GM21381 (cell line): ENCODE data around the gene GFRA1.

Experiments used
- ATAC-seq: cut with Tn5 transposase; IDR thresholded peaks from one replicate; pipeline ENCODE4 v1.9.1; 2021; ENCODE audit warnings: mild to moderate bottlenecking, moderate library complexity; ENCODE audit not compliant: unreplicated experiment

GFRA1 gene

DNA sequence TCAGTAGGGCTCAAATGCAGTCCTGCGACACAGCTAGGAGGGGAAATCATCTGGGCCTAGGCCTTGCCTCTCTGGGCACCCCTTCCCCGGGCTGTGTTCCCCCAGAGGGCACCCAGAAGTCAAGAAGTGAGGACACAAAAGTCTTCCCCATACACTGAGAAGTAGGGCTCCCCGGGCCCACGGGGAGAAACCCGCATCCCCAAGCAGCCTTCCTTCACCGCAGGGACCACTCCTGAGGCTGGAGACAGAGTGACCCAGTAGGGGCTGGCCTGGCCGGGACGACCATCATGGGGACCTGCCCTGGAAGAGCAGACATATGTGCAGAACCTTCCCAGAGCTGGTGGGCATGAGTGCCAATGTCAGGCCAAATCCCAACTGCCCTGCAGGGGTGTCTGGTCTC, 163.5 kb downstream of the GFRA1 start:
- ATAC-seq: no peak

GRCh38 chr10:116108095-116108494, 164.9 kb downstream of the GFRA1 start:
- no peak for ATAC-seq

- ATAC-seq: no peak
These were observed 166.4 kb downstream of the GFRA1 start for GRCh38 chr10:116106611-116107010.

GRCh38 chr10:116105264-116105663, 167.7 kb downstream of the GFRA1 start:
- no peak for ATAC-seq

- no peak for ATAC-seq
These were observed 168.6 kb downstream of the GFRA1 start for GRCh38 chr10:116104210-116104932.

- ATAC-seq: no peak
These were observed 169.3 kb downstream of the GFRA1 start for GRCh38 chr10:116103668-116104067.

DNA sequence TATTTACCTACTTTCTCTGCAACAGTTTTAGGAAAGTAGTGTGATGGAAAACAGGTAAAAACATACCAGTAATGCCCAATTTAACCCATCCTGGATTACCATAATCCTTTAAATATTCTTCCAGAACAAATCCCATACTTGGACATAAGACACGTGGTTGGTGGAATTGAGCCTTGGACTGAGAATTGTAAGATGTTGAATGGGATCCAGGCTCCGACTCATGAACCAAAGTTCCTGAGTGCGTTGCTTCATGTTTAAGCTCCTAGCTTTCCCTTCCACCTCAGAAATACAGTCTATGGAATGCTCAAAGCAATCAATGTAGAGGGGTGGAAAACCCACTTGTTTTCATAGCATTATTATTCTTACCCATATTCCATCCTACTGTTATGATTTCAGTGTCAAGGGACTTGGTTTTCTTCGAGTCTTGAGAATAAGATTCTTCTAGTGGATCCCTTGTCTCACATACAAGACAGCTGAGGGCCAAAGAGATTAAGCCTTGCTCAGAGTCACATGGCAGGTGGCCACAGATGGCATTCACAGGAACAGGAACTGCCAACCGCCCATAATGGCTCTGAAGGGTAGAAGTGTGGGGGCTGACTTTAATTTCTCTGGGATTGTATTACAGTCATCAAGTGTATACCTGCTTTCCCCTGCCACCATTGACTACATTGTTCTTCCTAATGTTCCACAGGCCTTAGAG, 171.2 kb downstream of the GFRA1 start:
- no peak for ATAC-seq

GRCh38 chr10:116100984-116101383, 172.0 kb downstream of the GFRA1 start:
- no peak for ATAC-seq

- no peak for ATAC-seq
These were observed 174.0 kb downstream of the GFRA1 start for GRCh38 chr10:116099023-116099420.

DNA sequence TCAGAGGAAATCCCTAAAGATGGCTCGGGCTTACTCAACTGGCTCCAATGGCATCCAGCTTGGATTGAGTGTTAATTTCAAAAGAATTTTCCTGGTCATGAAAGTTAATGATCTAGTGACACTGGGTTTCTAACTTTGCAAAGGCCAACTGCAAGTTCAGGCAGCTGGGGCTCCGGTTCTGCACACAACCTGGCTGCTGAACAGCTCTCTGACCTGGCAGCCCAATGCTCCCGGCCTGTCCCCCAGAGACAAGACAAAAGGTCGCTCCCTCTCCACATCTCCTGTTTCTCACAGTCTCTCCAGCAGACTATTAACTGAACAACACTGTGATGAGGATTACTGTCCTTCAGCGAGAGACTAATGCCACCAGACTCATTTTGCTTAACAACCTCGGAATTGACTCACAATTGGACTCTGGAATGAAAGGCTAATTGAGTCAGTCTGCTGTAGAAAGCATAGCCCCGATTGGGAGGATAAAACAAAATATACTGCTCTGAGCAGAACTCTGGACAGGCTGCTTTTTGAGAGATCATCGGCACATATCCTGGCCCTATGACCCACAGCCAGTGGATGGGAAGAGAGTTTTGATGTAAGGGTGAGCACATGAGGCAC, 174.5 kb downstream of the GFRA1 start:
- no peak for ATAC-seq

GRCh38 chr10:116097239-116097784, 175.7 kb downstream of the GFRA1 start:
- ATAC-seq: no peak

- ATAC-seq: no peak
These were observed 176.5 kb downstream of the GFRA1 start for GRCh38 chr10:116096526-116096925.

DNA sequence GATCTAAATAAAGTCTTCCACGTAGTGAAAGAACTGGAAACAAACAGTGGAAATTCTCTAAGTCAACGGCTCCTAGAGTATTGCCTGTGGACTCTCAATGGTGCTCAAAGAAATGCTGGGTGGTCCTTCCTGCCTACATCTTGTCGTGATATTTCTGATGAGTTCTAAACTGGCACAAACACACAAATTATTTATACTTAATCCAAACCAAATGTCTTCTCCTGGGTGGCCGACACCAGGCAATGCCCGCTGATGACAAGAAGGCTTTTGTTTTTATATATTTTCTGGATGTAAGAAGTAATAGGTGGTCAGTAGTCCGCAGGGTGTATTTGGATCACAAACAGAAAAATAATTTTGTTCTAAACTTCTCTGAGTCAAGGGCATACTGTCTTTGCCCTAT, 178.7 kb downstream of the GFRA1 start:
- no peak for ATAC-seq

GRCh38 chr10:116093031-116093430, 180.0 kb downstream of the GFRA1 start:
- ATAC-seq: no peak

GRCh38 chr10:116088985-116089384, 184.0 kb downstream of the GFRA1 start:
- ATAC-seq: no peak

DNA sequence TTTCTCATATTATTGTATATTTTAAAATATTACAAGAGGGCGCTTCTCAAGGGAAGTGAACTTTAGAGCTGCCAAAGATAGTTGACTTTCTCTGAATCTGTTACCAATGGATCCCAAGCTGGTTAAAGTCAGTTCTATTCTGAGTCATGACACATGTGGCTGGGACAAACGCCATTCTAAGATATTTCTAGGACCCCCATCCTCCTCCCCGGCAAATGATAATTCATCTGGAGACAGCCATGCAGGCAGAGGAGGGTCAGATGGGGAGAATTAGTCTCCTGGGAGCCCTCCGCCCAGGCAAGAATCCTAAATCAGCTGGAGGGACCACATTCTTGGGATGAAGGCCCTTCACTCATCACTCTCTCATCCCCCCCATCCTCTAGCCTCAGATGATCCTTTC, 187.7 kb downstream of the GFRA1 start:
- ATAC-seq: no peak

DNA sequence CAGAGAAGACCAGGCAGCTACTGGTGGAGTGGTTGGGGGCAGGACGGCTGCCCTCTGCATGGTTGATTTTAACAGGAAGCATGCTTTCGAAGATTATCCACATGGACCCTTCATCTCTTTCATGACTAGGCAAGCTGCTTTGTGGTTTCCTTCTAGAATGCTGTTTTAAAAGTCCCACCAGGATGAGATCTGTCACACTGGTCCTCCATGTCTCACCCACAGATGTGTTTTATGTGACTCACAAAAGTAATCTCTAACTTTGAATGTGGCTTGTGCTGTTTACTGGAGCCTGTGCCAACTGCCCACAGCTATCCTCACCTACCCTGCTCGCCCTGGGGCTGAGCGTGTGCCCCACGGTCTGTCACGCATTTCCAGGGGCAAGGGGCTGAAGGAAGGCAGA, 188.8 kb downstream of the GFRA1 start:
- ATAC-seq: no peak

DNA sequence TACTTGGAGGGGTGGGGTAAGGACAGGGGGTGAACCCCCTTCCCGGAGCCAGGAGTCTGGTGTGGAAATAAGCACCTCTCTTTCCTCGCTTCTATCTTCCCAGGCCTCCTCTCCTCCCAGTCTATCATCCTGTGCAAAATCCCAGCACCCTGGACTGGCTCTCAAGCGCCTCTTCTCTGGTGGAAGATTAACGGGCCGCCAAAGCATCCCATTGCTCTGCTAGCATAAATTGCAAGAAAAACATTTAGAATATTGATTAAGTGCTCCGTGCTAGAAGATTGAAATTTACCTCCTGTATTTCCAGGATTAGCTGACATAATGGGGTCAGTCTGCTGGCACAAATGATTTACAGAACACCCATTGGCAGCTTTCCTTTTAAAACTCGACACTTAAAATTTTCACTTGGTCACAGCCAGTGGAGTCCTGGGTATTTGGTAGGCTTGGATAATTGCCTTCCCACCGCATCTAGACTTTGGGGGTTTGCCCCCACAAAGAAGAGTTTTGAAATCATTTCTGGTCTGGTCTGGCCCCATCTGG, 189.7 kb downstream of the GFRA1 start:
- ATAC-seq: no peak

- ATAC-seq: no peak
These were observed 190.2 kb downstream of the GFRA1 start for GRCh38 chr10:116082762-116083161.

- ATAC-seq: no peak
These were observed 190.8 kb downstream of the GFRA1 start for GRCh38 chr10:116082206-116082605.

GRCh38 chr10:116080553-116080952, 192.5 kb downstream of the GFRA1 start:
- no peak for ATAC-seq

DNA sequence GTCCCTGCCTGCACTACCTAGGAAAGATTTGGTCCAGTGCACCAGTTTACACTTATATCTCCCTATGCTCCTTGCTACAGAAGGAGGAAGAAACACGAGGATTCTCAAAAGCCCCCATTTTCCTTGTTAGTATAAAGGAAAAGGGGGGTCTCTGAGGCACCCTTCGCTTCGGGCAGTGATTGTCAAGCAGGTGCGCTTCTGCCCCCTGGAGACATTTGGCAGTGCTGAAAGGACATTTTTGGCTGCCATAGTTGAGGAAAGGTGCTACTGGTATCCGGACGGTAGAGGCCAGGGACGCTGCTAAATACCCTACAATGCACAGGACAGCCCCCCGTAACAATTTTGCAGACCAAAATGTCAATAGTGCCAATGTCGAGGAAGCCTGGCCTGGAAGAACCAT, 193.7 kb downstream of the GFRA1 start:
- ATAC-seq: no peak
